Smooth muscle cell (in vitro differentiated cells): Measurements from ENCODE around the gene CAMK2G. TPM values are rescaled to one million over a fixed set of nuclear protein-coding genes. Genes with fewer than 3 reads are reported as not detected.
A peak's percentile ranks its signal among the peaks of the same experiment; 100 is the strongest.

Experiments
- DNase-seq: peaks from one replicate; lab custom pipeline; 2025; ENCODE audit not compliant: unreplicated experiment; lab: John Stamatoyannopoulos, UW
- H2AFZ ChIP-seq: fragments of 200-600 bp; sonication (generic); 2 replicates; pipeline ENCODE4 v1.6.0; 2016; ENCODE audit warnings: antibody characterized with exemption, low read depth, mild to moderate bottlenecking
- H3F3A ChIP-seq: fragments of 200-600 bp; sonication (generic); 2 replicates; pipeline ENCODE4 v1.6.0; 2017; ENCODE audit warnings: antibody characterized with exemption, low read depth
- H3K27ac ChIP-seq: fragments of 200-600 bp; sonication (generic); 2 replicates; pipeline ENCODE4 v1.5.1; 2016; ENCODE audit warnings: low read depth, mild to moderate bottlenecking
- H3K27me3 ChIP-seq: fragments of 200-600 bp; sonication (generic); 2 replicates; pipeline ENCODE4 v1.6.1; 2016; ENCODE audit warnings: low read depth, mild to moderate bottlenecking
- H3K36me3 ChIP-seq: fragments of 200-600 bp; sonication (generic); 2 replicates; pipeline ENCODE4 v1.5.1; 2016; ENCODE audit warnings: low read depth
- H3K4me1 ChIP-seq: fragments of 200-600 bp; sonication (generic); 2 replicates; pipeline ENCODE4 v1.5.1; 2016; ENCODE audit warnings: low read depth
- H3K4me2 ChIP-seq: fragments of 200-600 bp; sonication (generic); 2 replicates; pipeline ENCODE4 v1.6.0; 2016; ENCODE audit warnings: mild to moderate bottlenecking
- H3K4me3 ChIP-seq: fragments of 200-600 bp; sonication (generic); 2 replicates; pipeline ENCODE4 v1.5.1; 2016; ENCODE audit warnings: mild to moderate bottlenecking
- H3K79me2 ChIP-seq: fragments of 200-600 bp; sonication (generic); 2 replicates; pipeline ENCODE4 v1.6.0; 2016; ENCODE audit warnings: low read depth, mild to moderate bottlenecking
- H3K9ac ChIP-seq: fragments of 200-600 bp; sonication (generic); 2 replicates; pipeline ENCODE4 v1.6.0; 2016; ENCODE audit warnings: low read depth
- H3K9me3 ChIP-seq: fragments of 200-600 bp; sonication (generic); replicated peaks from 2 replicates; pipeline ENCODE4 v1.5.1; 2016; ENCODE audit warnings: low read depth
- H4K20me1 ChIP-seq: fragments of 200-600 bp; sonication (generic); 2 replicates; pipeline ENCODE4 v1.6.0; 2016; ENCODE audit warnings: low read depth
- CTCF ChIP-seq: fragments of 200-600 bp; sonication (generic); IDR thresholded peaks from 2 replicates; pipeline ENCODE4 v1.5.1; 2017; ENCODE audit warnings: borderline replicate concordance, mild to moderate bottlenecking, antibody characterized with exemption; ENCODE audit not compliant: insufficient read depth, poor library complexity, severe bottlenecking
- WGBS: methylation state at CpG from one replicate; pipeline ENCODE4 v1.1.7; 2016; ENCODE audit warnings: low lambda C conversion rate; 5-methylcytosine and 5-hydroxymethylcytosine counted together
- polyA plus RNA-seq: library from polyadenylated mRNA; unstranded; fragments of >200 nt; fragmentation: Nextera tagmentation; extraction: Ambion mirVana; gene quantifications from 2 replicates; pipeline ENCODE4 v1.2.1, GENCODE V29; 2016
- total RNA-seq: library from RNA; depleted of rRNA; stranded (reverse); fragments of >200 nt; gene quantifications from 2 replicates; pipeline ENCODE4 v1.2.3, GENCODE V29; 2014

CAMK2G gene
- total and polyA plus RNA-seq, 2 experiments from 2014 or later, result 2.2 to 10.8 TPM

GRCh38 chr10:73879296-73880173 is 5.2 kb upstream of the CAMK2G start:
- no peak overlapping the region for H3K9ac ChIP-seq
- H3K9me3 ChIP-seq, result no peaks in the 10 kb centered on the region
- no peak overlapping the region for H3K27ac ChIP-seq
- no peaks in the 10 kb centered on the region for H3F3A ChIP-seq
- H2AFZ ChIP-seq, result no peak overlapping the region
- no peaks in the 10 kb centered on the region for H4K20me1 ChIP-seq
- no peaks in the 10 kb centered on the region for H3K27me3 ChIP-seq
- DNase-seq, result peak; percentile 23
- no peaks in the 10 kb centered on the region for H3K36me3 ChIP-seq
- 20% methylated on average over 14 of the region's 14 CpGs for WGBS
- TF ChIP-seq CTCF, result peak; percentile 85
- no peak overlapping the region for H3K4me3 ChIP-seq
- no peak overlapping the region for H3K4me2 ChIP-seq
- H3K79me2 ChIP-seq, result no peaks in the 10 kb centered on the region
- H3K4me1 ChIP-seq, result no peaks in the 10 kb centered on the region

DNA sequence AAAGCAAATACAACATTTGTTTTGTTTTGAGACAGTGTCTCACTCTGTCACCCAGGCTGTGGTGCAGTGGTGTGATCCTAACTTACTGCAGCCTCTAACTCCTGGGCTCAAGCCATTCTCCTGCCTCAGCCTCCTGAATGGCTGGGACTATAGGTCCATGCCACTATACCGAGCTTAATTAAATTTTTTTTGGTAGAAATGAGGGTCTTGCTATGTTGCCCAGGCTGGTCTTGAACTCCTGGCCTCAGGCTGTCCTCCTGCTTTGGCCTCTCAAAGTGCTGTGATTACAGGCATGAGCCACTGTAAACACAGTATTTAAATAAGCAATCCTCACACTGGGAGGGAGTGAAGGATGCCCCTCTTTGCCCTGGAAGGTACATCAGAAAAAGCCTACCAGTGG is 4.0 kb upstream of the CAMK2G start:
- Histone ChIP-seq H3K9me3 (no peaks in the 10 kb centered on the region), H3K4me2 (no peak overlapping the region), H3K36me3 (no peaks in the 10 kb centered on the region), H3K27ac (no peak overlapping the region), H3F3A (no peaks in the 10 kb centered on the region), H3K79me2 (no peaks in the 10 kb centered on the region), H3K9ac (no peak overlapping the region), H2AFZ (no peak overlapping the region), H3K27me3 (no peaks in the 10 kb centered on the region), H3K4me3 (no peak overlapping the region), H3K4me1 (peaks cover under 1% of the 10 kb centered on the region), H4K20me1 (peaks cover under 1% of the 10 kb centered on the region)
- DNase-seq, result no peak
- 100% methylated on average over 1 of the region's 1 CpG for WGBS
- no peak for TF ChIP-seq CTCF

- Histone ChIP-seq H3K9ac (no peak overlapping the region), H3K79me2 (no peaks in the 10 kb centered on the region), H3K27ac (no peak overlapping the region), H3K9me3 (no peaks in the 10 kb centered on the region), H2AFZ (no peak overlapping the region), H3K4me3 (no peak overlapping the region), H3F3A (no peaks in the 10 kb centered on the region), H4K20me1 (peaks cover 3% of the 10 kb centered on the region), H3K4me1 (peaks cover 3% of the 10 kb centered on the region), H3K36me3 (no peaks in the 10 kb centered on the region), H3K4me2 (no peak overlapping the region), H3K27me3 (no peaks in the 10 kb centered on the region)
- no peak for TF ChIP-seq CTCF
- 93% methylated on average over 9 of the region's 9 CpGs for WGBS
- DNase-seq, result no peak
Observed at GRCh38 chr10:73877533-73878160, 3.3 kb upstream of the CAMK2G start.
